CD14-positive monocyte (primary cell): ENCODE measurements around the gene CYP19A1. TPM values are rescaled to one million over a fixed set of nuclear protein-coding genes. Genes with fewer than 3 reads are reported as not detected.

Experiments
- DNase-seq, 3 donors: peaks; one replicate each; pipeline ENCODE4 v3.0.0-alpha.2; 2011 to 2022
- H2AFZ ChIP-seq: 2 replicates; pipeline ENCODE4 v1.6.0; 2012; ENCODE audit warnings: mild to moderate bottlenecking, low read depth, low read length, inconsistent platforms; ENCODE audit not compliant: insufficient read depth, poor library complexity, severe bottlenecking
- H3K27ac ChIP-seq, 2 donors: 1 replicate in 1 of 2; 2 replicates in 1 of 2; pipeline ENCODE4 v1.5.1; 2012 to 2013; ENCODE audit warnings: low read length in 2 of 2, control low read depth in 1 of 2, inconsistent platforms in 1 of 2, low read depth in 1 of 2, mild to moderate bottlenecking in 1 of 2
- H3K27me3 ChIP-seq, 2 donors: one replicate each; pipeline versions ENCODE4 v1.6.0 to v1.6.1; 2011 to 2013; ENCODE audit warnings: low read length in 2 of 2; ENCODE audit not compliant: control insufficient read depth in 2 of 2, insufficient read depth in 2 of 2
- H3K36me3 ChIP-seq, 2 donors: replicated peaks in 1 of 2; 1 replicate in 1 of 2; 2 replicates in 1 of 2; pipeline versions ENCODE4 v1.5.1 to v1.6.1; 2012 to 2013; ENCODE audit warnings: low read length in 2 of 2, control low read depth in 1 of 2, inconsistent platforms in 1 of 2, mild to moderate bottlenecking in 1 of 2; ENCODE audit not compliant: insufficient read depth in 2 of 2, control insufficient read depth in 1 of 2
- H3K4me1 ChIP-seq, 2 donors: 1 replicate in 1 of 2; 2 replicates in 1 of 2; pipeline versions ENCODE4 v1.5.1 to v1.6.1; 2012 to 2013; ENCODE audit warnings: low read length in 2 of 2, control low read depth in 1 of 2, inconsistent platforms in 1 of 2, mild to moderate bottlenecking in 1 of 2, moderate library complexity in 1 of 2; ENCODE audit not compliant: insufficient read depth in 2 of 2, control insufficient read depth in 1 of 2
- H3K4me2 ChIP-seq: replicated peaks from 2 replicates; pipeline ENCODE3; 2012; ENCODE audit warnings: low read length, moderate library complexity, mild to moderate bottlenecking; ENCODE audit not compliant: poor library complexity, severe bottlenecking; ENCODE audit errors: extremely low read depth
- H3K4me3 ChIP-seq, 3 experiments: fragments of 200-600 bp in 1 of 3; sonication (generic) in 1 of 3; replicated peaks in 1 of 3; 1 replicate in 2 of 3; 2 replicates in 1 of 3; pipeline ENCODE4 v1.5.1; 2011 to 2013; ENCODE audit warnings: low read length in 3 of 3, mild to moderate bottlenecking in 3 of 3, control low read depth in 2 of 3, low read depth in 2 of 3, inconsistent platforms in 1 of 3, moderate library complexity in 1 of 3
- H3K79me2 ChIP-seq: 2 replicates; pipeline ENCODE4 v1.6.0; 2012; ENCODE audit warnings: mild to moderate bottlenecking, control low read depth, inconsistent platforms, low read length, moderate library complexity; ENCODE audit not compliant: insufficient read depth
- H3K9ac ChIP-seq: 2 replicates; pipeline ENCODE4 v1.6.0; 2017; ENCODE audit warnings: low read length, mild to moderate bottlenecking; ENCODE audit not compliant: insufficient read depth, poor library complexity, severe bottlenecking
- H3K9me3 ChIP-seq, 2 donors: replicated peaks in 1 of 2; 1 replicate in 1 of 2; 2 replicates in 1 of 2; pipeline versions ENCODE4 v1.5.1 to v1.6.1; 2012 to 2013; ENCODE audit warnings: low read length in 2 of 2, control low read depth in 1 of 2; ENCODE audit not compliant: control insufficient read depth in 1 of 2, insufficient read depth in 1 of 2
- H4K20me1 ChIP-seq: 2 replicates; pipeline ENCODE4 v1.6.0; 2012; ENCODE audit warnings: mild to moderate bottlenecking, low read length, control low read depth, moderate library complexity; ENCODE audit not compliant: insufficient read depth
- H3K27ac Mint-ChIP-seq, 7 donors: one replicate each; pipeline ENCODE4 v1.8.0; 2020; ENCODE audit warnings: mild to moderate bottlenecking in 7 of 7, mixed read lengths in 7 of 7, moderate library complexity in 6 of 7, inconsistent platforms in 2 of 7
- H3K27me3 Mint-ChIP-seq, 3 donors: one replicate each; pipeline ENCODE4 v1.8.0; 2021 to 2022; ENCODE audit warnings: low read depth in 3 of 3, mild to moderate bottlenecking in 3 of 3, mixed read lengths in 3 of 3, moderate library complexity in 3 of 3, inconsistent platforms in 1 of 3
- H3K36me3 Mint-ChIP-seq, 2 donors: one replicate each; pipeline ENCODE4 v1.8.0; 2020; ENCODE audit warnings: mixed read lengths in 2 of 2, inconsistent platforms in 1 of 2, mild to moderate bottlenecking in 1 of 2
- H3K4me1 Mint-ChIP-seq: one replicate; pipeline ENCODE4 v1.8.0; 2020; ENCODE audit warnings: mild to moderate bottlenecking, mixed read lengths
- H3K4me3 Mint-ChIP-seq, 2 donors: one replicate each; pipeline ENCODE4 v1.8.0; 2020; ENCODE audit warnings: mild to moderate bottlenecking in 2 of 2, mixed read lengths in 2 of 2, moderate library complexity in 1 of 2
- H3K9me3 Mint-ChIP-seq, 7 donors: one replicate each; pipeline ENCODE4 v1.8.0; 2020 to 2022; ENCODE audit warnings: mixed read lengths in 7 of 7, mild to moderate bottlenecking in 6 of 7, moderate library complexity in 6 of 7, inconsistent platforms in 2 of 7
- CTCF ChIP-seq: fragments of 200-600 bp; IDR thresholded peaks from one replicate; pipeline ENCODE4 v1.8.0; 2022; ENCODE audit warnings: antibody characterized with exemption, mild to moderate bottlenecking
- WGBS: methylation state at CpG from one replicate; pipeline ENCODE4 v1.1.5; 2013; ENCODE audit warnings: missing lambda C conversion rate; ENCODE audit not compliant: insufficient coverage; 5-methylcytosine and 5-hydroxymethylcytosine counted together
- intact Hi-C, 2 donors: fragments of 100-400 bp; cut with micrococcal nuclease; formaldehyde crosslinking; loops; one replicate each; pipeline versions ENCODE4 v1.15.0 to v1.15.1; 2023
- polyA plus RNA-seq, 3 donors: library from polyadenylated mRNA; depleted of rRNA in 1 of 3; unstranded in 2 of 3; stranded (reverse) in 1 of 3; fragments of 300-500 nt in 2 of 3; fragments of >200 nt in 1 of 3; fragmentation: Illumina TruSeq in 2 of 3; gene quantifications; 1 replicate in 2 of 3; 2 replicates in 1 of 3; pipeline ENCODE4 v1.2.3, GENCODE V29; 2012 to 2021

The CYP19A1 gene
- polyA plus RNA-seq, 3 donors: not detected

GRCh38 chr15:51243774-51244173, 94.6 kb downstream of the CYP19A1 start:
- Mint-ChIP-seq H3K4me3 (no peak overlapping the region), H3K9me3 (peaks cover 0 to 2% (median 0%) of the 10 kb centered on the region in 7 donors), H3K36me3 (no peaks in the 10 kb centered on the region), H3K27ac (no peak overlapping the region), H3K4me1 (peaks cover 30% of the 10 kb centered on the region), H3K27me3 (peaks cover 0 to 6% (median 5%) of the 10 kb centered on the region in 3 donors)
- intact Hi-C loops: no loop called here
- peak in 1 of 3 donors; percentile 20 for DNase-seq
- no peaks in the 10 kb centered on the region for H3K27me3 ChIP-seq
- no peak for TF ChIP-seq CTCF
- H3K4me2 ChIP-seq: no peak overlapping the region
- H3K4me1 ChIP-seq: peaks cover 15 to 23% of the 10 kb centered on the region in 2 donors
- no peaks in the 10 kb centered on the region for H3K9me3 ChIP-seq
- H3K36me3 ChIP-seq: no peaks in the 10 kb centered on the region
- H3K79me2 ChIP-seq: no peaks in the 10 kb centered on the region
- no peaks in the 10 kb centered on the region for H4K20me1 ChIP-seq
- H2AFZ ChIP-seq: no peak overlapping the region
- no peak overlapping the region for H3K4me3 ChIP-seq
- H3K27ac ChIP-seq: no peak overlapping the region
- H3K9ac ChIP-seq: no peak overlapping the region

GRCh38 chr15:51240066-51240465, 98.3 kb downstream of the CYP19A1 start:
- DNase-seq: no peak
- intact Hi-C loops: no loop called here
- H4K20me1 ChIP-seq: no peaks in the 10 kb centered on the region
- H3K27me3 ChIP-seq: peaks cover 0 to 2% of the 10 kb centered on the region in 2 donors
- no peak overlapping the region for H3K27ac Mint-ChIP-seq
- H3K4me2 ChIP-seq: no peak overlapping the region
- H3K36me3 Mint-ChIP-seq: no peaks in the 10 kb centered on the region
- no peaks in the 10 kb centered on the region for H3K36me3 ChIP-seq
- 29% methylated on average over 1 of the region's 4 CpGs for WGBS
- no peak for TF ChIP-seq CTCF
- H3K79me2 ChIP-seq: no peaks in the 10 kb centered on the region
- no peak overlapping the region for H3K4me3 Mint-ChIP-seq
- H3K9ac ChIP-seq: no peak overlapping the region
- no peaks in the 10 kb centered on the region for H3K9me3 ChIP-seq
- H2AFZ ChIP-seq: peak overlapping the region; percentile 4
- no peak overlapping the region for H3K27ac ChIP-seq
- peaks cover 0 to 2% (median 0%) of the 10 kb centered on the region in 7 donors for H3K9me3 Mint-ChIP-seq
- H3K4me3 ChIP-seq: no peak overlapping the region
- H3K4me1 Mint-ChIP-seq: peaks cover 28% of the 10 kb centered on the region
- peaks cover 2 to 19% (median 13%) of the 10 kb centered on the region in 3 donors for H3K27me3 Mint-ChIP-seq
- peaks cover 14 to 22% of the 10 kb centered on the region in 2 donors for H3K4me1 ChIP-seq
